Pancreas (tissue), 10 donors: ENCODE measurements around the gene CLDN6. TPM values are rescaled to one million over a fixed set of nuclear protein-coding genes. Genes with fewer than 3 reads are reported as not detected.
A peak's percentile ranks its signal among the peaks of the same experiment; 100 is the strongest.

ENCODE experiments used
- ATAC-seq, 4 donors: fragments of 200-7000 bp; cut with Tn5 transposase; one replicate each; pipeline versions ENCODE4 v1.8.0 to v1.9.1; 2020; ENCODE audit warnings: mild to moderate bottlenecking in 4 of 4, moderate library complexity in 4 of 4
- DNase-seq, 6 donors: peaks; one replicate each; pipeline ENCODE4 v3.0.0-alpha.2; 2020
- FAIRE-seq: peaks from 2 replicates; lab custom pipeline; 2012; peaks lifted over from hg19 to GRCh38; lab: Jason Lieb, UNC
- H3K27ac ChIP-seq, 4 donors: fragments of 200-600 bp; sonication (generic); 1 replicate in 3 of 4; 2 replicates in 1 of 4; pipeline versions ENCODE4 v1.5.0 to v1.8.0; 2020
- H3K27me3 ChIP-seq, 4 donors: fragments of 200-600 bp; one replicate each; pipeline ENCODE4 v1.8.0; 2021
- H3K36me3 ChIP-seq, 3 donors: fragments of 200-600 bp; sonication (generic) in 1 of 3; one replicate each; pipeline versions ENCODE4 v1.5.0 to v1.8.0; 2020 to 2021
- H3K4me1 ChIP-seq, 3 donors: fragments of 200-600 bp; one replicate each; pipeline ENCODE4 v1.8.0; 2021
- H3K4me3 ChIP-seq, 4 donors: fragments of 200-600 bp; sonication (generic) in 2 of 4; one replicate each; pipeline versions ENCODE4 v1.5.0 to v1.8.0; 2020 to 2021
- H3K9me3 ChIP-seq, 4 donors: fragments of 200-600 bp; one replicate each; pipeline ENCODE4 v1.8.0; 2021
- CTCF ChIP-seq, 4 donors: fragments of 200-600 bp; sonication (generic) in 3 of 4; IDR thresholded peaks; one replicate each; pipeline versions ENCODE4 v1.5.0 to v1.8.0; 2021; ENCODE audit warnings: antibody characterized with exemption in 4 of 4
- WGBS, 2 donors: extraction: QIAGEN DNeasy Blood & Tissue Kit; methylation state at CpG; one replicate each; pipeline ENCODE4 v1.1.7; 2013; 5-methylcytosine and 5-hydroxymethylcytosine counted together
- intact Hi-C, 3 donors: fragments of 100-400 bp; cut with DNase I; formaldehyde crosslinking; loops; one replicate each; pipeline versions ENCODE4 v1.11.1 to v1.14.2; 2022
- polyA plus RNA-seq, 2 donors: library from polyadenylated mRNA; stranded (reverse); fragments of 200-250 nt; gene quantifications; one replicate each; pipeline ENCODE4 v1.2.3, GENCODE V29; 2013
- total RNA-seq, 6 donors: library from RNA; stranded (reverse); fragmentation: NEBNext Ultra II Directional in 4 of 6; extraction: Animal tissue kit (Norgen Biotek cat#: 25700) in 4 of 6; gene quantifications; one replicate each; pipeline versions ENCODE4 v1.2.1 to v1.2.4, GENCODE V29; 2021 to 2023
- donor health status: healthy with polysubstance abuse.
- donor health status: DM: no; HTN: no; CAD: no; lungs with moderate emphysema.
- donor health status: DM: no; HTN: no; CAD: no.
- donor health status: control.
- donor health status: control.
- donor health status: Bipolar disorder and iron deficiency.
- donor health status: DM: yes; HTN: yes; CAD: no.
- donor health status: DM: no; HTN: no; CAD: no.
- donor health status: DM: no; HTN: no; CAD: no.
- donor health status: DM: yes; HTN: yes; CAD: no.

Gene CLDN6
- total and polyA plus RNA-seq, 8 donors = 0.12 to 5.1 (median 0.73) TPM

- peaks cover 8 to 28% (median 10%) of the 10 kb centered on the region in 3 donors for H3K4me1 ChIP-seq
- H3K27me3 ChIP-seq = peaks cover 0 to 19% (median 9%) of the 10 kb centered on the region in 4 donors
- H3K27ac ChIP-seq = no peak overlapping the region
- no peaks in the 10 kb centered on the region for H3K36me3 ChIP-seq
- ATAC-seq (no peak), FAIRE-seq (no peak), DNase-seq (peak in 1 of 6 donors; percentile 45)
- peak overlapping the region in 3 of 4 donors; percentile 74 to 92 (median 89) for H3K4me3 ChIP-seq
- intact Hi-C loops = no loop called here
- WGBS, 2 donors = 22 to 23% methylated on average over 18 of the region's 18 CpGs
- TF ChIP-seq CTCF (IDR thresholded peaks at IDR 0.05) = no peak
- H3K9me3 ChIP-seq = no peaks in the 10 kb centered on the region
Observed at GRCh38 chr16:2968368-2968737, 49.6 kb downstream of the CLDN6 start.

GRCh38 chr16:2967721-2968161 lies 50.2 kb downstream of the CLDN6 start:
- FAIRE-seq (no peak), ATAC-seq (no peak), DNase-seq (peak in 4 of 6 donors; percentile 4 to 81 (median 43))
- intact Hi-C loops = no loop called here
- 51 to 55% methylated on average over 25 to 33 of the region's 33 CpGs for WGBS, 2 donors
- H3K36me3 ChIP-seq = no peaks in the 10 kb centered on the region
- H3K9me3 ChIP-seq = no peaks in the 10 kb centered on the region
- H3K4me3 ChIP-seq = no peak overlapping the region
- no peak overlapping the region for H3K27ac ChIP-seq
- TF ChIP-seq CTCF (IDR thresholded peaks at IDR 0.05) = no peak
- H3K27me3 ChIP-seq = peaks cover 0 to 19% (median 10%) of the 10 kb centered on the region in 4 donors
- H3K4me1 ChIP-seq = peaks cover 8 to 29% (median 10%) of the 10 kb centered on the region in 3 donors

DNA sequence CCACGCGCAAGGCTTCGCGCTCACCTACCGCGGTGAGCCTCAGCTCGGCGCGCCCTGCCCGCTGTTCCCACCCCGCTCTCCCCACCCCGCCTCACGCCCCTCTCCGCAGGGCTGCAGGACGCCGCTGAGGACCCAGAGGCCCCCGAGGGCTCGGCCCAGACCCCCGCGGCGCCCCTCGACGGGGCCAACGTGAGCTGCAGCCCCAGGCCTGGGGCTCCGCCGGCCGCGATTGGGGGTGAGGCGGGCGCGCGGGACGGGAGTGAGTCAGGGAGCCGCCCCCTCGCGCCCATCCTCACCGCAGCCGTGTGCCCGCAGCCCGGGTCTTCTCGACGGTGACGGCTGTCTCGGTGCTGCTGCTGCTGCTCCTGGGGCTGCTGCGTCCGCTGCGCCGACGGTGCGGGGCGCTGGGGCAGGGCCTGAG lies 50.8 kb downstream of the CLDN6 start:
- peak overlapping the region in 3 of 4 donors; percentile 12 to 35 (median 26) for H3K4me3 ChIP-seq
- H3K4me1 ChIP-seq = peaks cover 8 to 29% (median 10%) of the 10 kb centered on the region in 3 donors
- no peak for ATAC-seq
- 10 to 12% methylated on average over 18 to 51 of the region's 51 CpGs for WGBS, 2 donors
- intact Hi-C loops = no loop called here
- no peaks in the 10 kb centered on the region for H3K36me3 ChIP-seq
- peak in 4 of 6 donors; percentile 14 to 77 (median 31) for DNase-seq
- no peak overlapping the region for H3K27ac ChIP-seq
- TF ChIP-seq CTCF (IDR thresholded peaks at IDR 0.05) = no peak
- H3K9me3 ChIP-seq = no peaks in the 10 kb centered on the region
- no peak for FAIRE-seq
- peaks cover 0 to 19% (median 10%) of the 10 kb centered on the region in 4 donors for H3K27me3 ChIP-seq

DNA sequence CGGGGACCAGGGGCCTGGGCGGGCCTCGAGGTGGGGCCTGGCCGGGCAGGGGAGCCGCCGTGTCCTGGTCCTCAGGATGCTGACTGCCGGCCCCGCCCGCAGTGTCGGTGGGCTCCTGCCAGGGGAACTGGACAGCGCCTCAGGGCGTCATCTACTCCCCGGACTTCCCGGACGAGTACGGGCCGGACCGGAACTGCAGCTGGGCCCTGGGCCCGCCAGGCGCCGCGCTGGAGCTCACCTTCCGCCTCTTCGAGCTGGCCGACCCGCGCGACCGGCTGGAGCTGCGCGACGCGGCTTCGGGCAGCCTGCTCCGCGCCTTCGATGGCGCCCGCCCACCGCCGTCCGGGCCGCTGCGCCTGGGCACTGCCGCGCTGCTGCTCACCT lies 51.2 kb downstream of the CLDN6 start:
- Histone ChIP-seq H3K4me3 (peak overlapping the region in 3 of 4 donors; percentile 12 to 35 (median 26)), H3K27ac (no peak overlapping the region), H3K4me1 (peaks cover 8 to 29% (median 10%) of the 10 kb centered on the region in 3 donors), H3K36me3 (no peaks in the 10 kb centered on the region), H3K27me3 (peaks cover 0 to 19% (median 10%) of the 10 kb centered on the region in 4 donors), H3K9me3 (no peaks in the 10 kb centered on the region)
- TF ChIP-seq CTCF (IDR thresholded peaks at IDR 0.05) = no peak
- intact Hi-C loops = no loop called here
- DNase-seq = peak in 5 of 6 donors; percentile 44 to 89 (median 62)
- FAIRE-seq = no peak
- peak in 2 of 4 donors; percentile 0 to 11 for ATAC-seq
- WGBS, 2 donors = 1 to 2% methylated on average over 32 to 46 of the region's 46 CpGs
